ENCODE results near the gene TIMMDC1. TPM values are rescaled to one million over a fixed set of nuclear protein-coding genes. Genes with fewer than 3 reads are reported as not detected.

Gene TIMMDC1
- total RNA-seq, 1 donor from 2014 or later = 91.7 TPM

GRCh38 chr3:119553823-119554415 is 55.6 kb downstream of the TIMMDC1 start:
- Mint-ChIP-seq H3K27me3 (ENCODE audit: insufficient read depth, low read depth) (peaks cover 5% of the 10 kb centered on the region), H3K9me3 (no peaks in the 10 kb centered on the region), H3K4me1 (peaks cover 3% of the 10 kb centered on the region), H3K36me3 (no peaks in the 10 kb centered on the region), H3K27ac (peak overlapping the region; percentile 64), H3K4me3 (no peak overlapping the region)
- TF ChIP-seq EZH2phosphoT487 (IDR thresholded peaks at IDR 0.05) (no peak), CTCF (IDR thresholded peaks at IDR 0.05) (no peak), EZH2 (IDR thresholded peaks at IDR 0.05) (no peak)
- H3K4me2 ChIP-seq = no peak overlapping the region
- no peaks in the 10 kb centered on the region for H4K20me1 ChIP-seq (ENCODE audit: low read depth)
- no peaks in the 10 kb centered on the region for H3F3A ChIP-seq (ENCODE audit: low read depth)
- H3K9ac ChIP-seq = no peak overlapping the region
- no peaks in the 10 kb centered on the region for H3K79me2 ChIP-seq (ENCODE audit: low read depth)
- DNase-seq (ENCODE audit: low spot score) = no peak
- H3K4me1 ChIP-seq = no peaks in the 10 kb centered on the region
- H3K27ac ChIP-seq = no peak overlapping the region
- H3K4me3 ChIP-seq = no peak overlapping the region
- H3K27me3 ChIP-seq = no peaks in the 10 kb centered on the region
- H2AFZ ChIP-seq (replicated peaks) = peak overlapping the region; percentile 0
- no peaks in the 10 kb centered on the region for H3K9me3 ChIP-seq (ENCODE audit: low read depth)
- H3K36me3 ChIP-seq = no peaks in the 10 kb centered on the region

- no peak overlapping the region for H3K4me3 ChIP-seq
These were observed 57.0 kb downstream of the TIMMDC1 start for GRCh38 chr3:119555309-119555735.

GRCh38 chr3:119555929-119556328 is 57.6 kb downstream of the TIMMDC1 start:
- H3K4me3 Mint-ChIP-seq = no peak overlapping the region
- H2AFZ ChIP-seq (replicated peaks) = no peak overlapping the region
- H3K4me3 ChIP-seq = no peak overlapping the region
- H3K4me1 Mint-ChIP-seq = peaks cover 3% of the 10 kb centered on the region
- no peaks in the 10 kb centered on the region for H3K36me3 Mint-ChIP-seq
- H3K9me3 ChIP-seq (ENCODE audit: low read depth) = no peaks in the 10 kb centered on the region
- peaks cover 5% of the 10 kb centered on the region for H3K27me3 Mint-ChIP-seq (ENCODE audit: insufficient read depth, low read depth)
- H3K79me2 ChIP-seq (ENCODE audit: low read depth) = no peaks in the 10 kb centered on the region
- no peak for TF ChIP-seq EZH2 (IDR thresholded peaks at IDR 0.05)
- H3K27ac ChIP-seq = no peak overlapping the region
- no peaks in the 10 kb centered on the region for H4K20me1 ChIP-seq (ENCODE audit: low read depth)
- H3F3A ChIP-seq (ENCODE audit: low read depth) = no peaks in the 10 kb centered on the region
- no peak for DNase-seq (ENCODE audit: low spot score)
- no peaks in the 10 kb centered on the region for H3K4me1 ChIP-seq
- H3K9ac ChIP-seq = no peak overlapping the region
- no peaks in the 10 kb centered on the region for H3K9me3 Mint-ChIP-seq
- H3K27ac Mint-ChIP-seq = no peak overlapping the region
- H3K36me3 ChIP-seq = no peaks in the 10 kb centered on the region
- no peak overlapping the region for H3K4me2 ChIP-seq
- H3K27me3 ChIP-seq = no peaks in the 10 kb centered on the region

More at GRCh38 chr3:119555309-119555735, 57.0 kb downstream of the TIMMDC1 start:
- no peak for DNase-seq (ENCODE audit: low spot score)
- Mint-ChIP-seq H3K27ac (no peak overlapping the region), H3K36me3 (no peaks in the 10 kb centered on the region), H3K9me3 (no peaks in the 10 kb centered on the region), H3K4me1 (peaks cover 3% of the 10 kb centered on the region), H3K27me3 (ENCODE audit: insufficient read depth, low read depth) (peaks cover 4% of the 10 kb centered on the region), H3K4me3 (no peak overlapping the region)
- H3K79me2 ChIP-seq (ENCODE audit: low read depth) = no peaks in the 10 kb centered on the region
- H3K9me3 ChIP-seq (ENCODE audit: low read depth) = no peaks in the 10 kb centered on the region
- no peak overlapping the region for H2AFZ ChIP-seq (replicated peaks)
- no peak overlapping the region for H3K27ac ChIP-seq
- H3K36me3 ChIP-seq = no peaks in the 10 kb centered on the region
- H4K20me1 ChIP-seq (ENCODE audit: low read depth) = no peaks in the 10 kb centered on the region
- H3K4me2 ChIP-seq = no peak overlapping the region
- no peak overlapping the region for H3K9ac ChIP-seq
- no peaks in the 10 kb centered on the region for H3K27me3 ChIP-seq
- no peaks in the 10 kb centered on the region for H3K4me1 ChIP-seq
- TF ChIP-seq EZH2 (IDR thresholded peaks at IDR 0.05) (no peak), CTCF (IDR thresholded peaks at IDR 0.05) (no peak), EZH2phosphoT487 (IDR thresholded peaks at IDR 0.05) (no peak)
- no peaks in the 10 kb centered on the region for H3F3A ChIP-seq (ENCODE audit: low read depth)

- Histone ChIP-seq H3K4me3 (no peak overlapping the region), H3K36me3 (no peaks in the 10 kb centered on the region), H3K4me2 (no peak overlapping the region), H3K9me3 (ENCODE audit: low read depth) (no peaks in the 10 kb centered on the region), H2AFZ (replicated peaks) (no peak overlapping the region), H3K27ac (no peak overlapping the region), H3F3A (ENCODE audit: low read depth) (no peaks in the 10 kb centered on the region), H3K79me2 (ENCODE audit: low read depth) (no peaks in the 10 kb centered on the region), H4K20me1 (ENCODE audit: low read depth) (no peaks in the 10 kb centered on the region), H3K27me3 (no peaks in the 10 kb centered on the region), H3K4me1 (no peaks in the 10 kb centered on the region), H3K9ac (no peak overlapping the region)
- no peaks in the 10 kb centered on the region for H3K9me3 Mint-ChIP-seq
- no peak overlapping the region for H3K27ac Mint-ChIP-seq
- H3K27me3 Mint-ChIP-seq (ENCODE audit: insufficient read depth, low read depth) = peaks cover 6% of the 10 kb centered on the region
- no peaks in the 10 kb centered on the region for H3K36me3 Mint-ChIP-seq
- H3K4me1 Mint-ChIP-seq = peaks cover 3% of the 10 kb centered on the region
- no peak for TF ChIP-seq EZH2 (IDR thresholded peaks at IDR 0.05)
- TF ChIP-seq CTCF (IDR thresholded peaks at IDR 0.05) = no peak
- TF ChIP-seq EZH2phosphoT487 (IDR thresholded peaks at IDR 0.05) = no peak
- H3K4me3 Mint-ChIP-seq = no peak overlapping the region
- DNase-seq (ENCODE audit: low spot score) = no peak
These were observed 59.0 kb downstream of the TIMMDC1 start for GRCh38 chr3:119557192-119557876.

Data from neural progenitor cell (in vitro differentiated cells).